SK-N-MC (cell line): ENCODE measurements around the gene KBTBD6.
"Not testable (repeated sequence)": the region's sequence is repeated elsewhere in the genome, so short reads cannot be mapped to it uniquely, and the experiment has no call there.

Experiments
- DNase-seq: peaks from one replicate; pipeline ENCODE4 v3.0.0-alpha.2; 2011; ENCODE audit warnings: low read depth, low spot score
- H3K27ac ChIP-seq: fragments of 200-600 bp; sonication (generic); 2 replicates; pipeline ENCODE4 v1.5.1; 2016; ENCODE audit warnings: mixed run types
- H3K36me3 ChIP-seq: fragments of 200-600 bp; sonication (generic); 2 replicates; pipeline ENCODE4 v1.6.1; 2017; ENCODE audit warnings: antibody characterized with exemption, low read length, mixed read lengths; ENCODE audit not compliant: insufficient read depth
- H3K4me3 ChIP-seq: fragments of 200-600 bp; sonication (generic); 2 replicates; pipeline ENCODE4 v1.5.1; 2016
- H3K9ac ChIP-seq: fragments of 200-600 bp; sonication (generic); 2 replicates; pipeline ENCODE4 v1.8.0; 2017; ENCODE audit warnings: mixed run types, mixed read lengths; ENCODE audit not compliant: insufficient read length
- H3K9me3 ChIP-seq: fragments of 200-600 bp; sonication (generic); 2 replicates; pipeline ENCODE4 v1.6.1; 2017; ENCODE audit warnings: low read depth, mild to moderate bottlenecking, antibody characterized with exemption, low read length, moderate library complexity, mixed read lengths
- EZH2 ChIP-seq: fragments of 200-600 bp; sonication (generic); IDR thresholded peaks from one replicate; pipeline ENCODE4 v1.6.1; 2017; ENCODE audit warnings: antibody characterized with exemption
- FOXP2 ChIP-seq: optimal IDR thresholded peaks from 2 replicates; pipeline ENCODE3; 2011; ENCODE audit warnings: mild to moderate bottlenecking, moderate library complexity; ENCODE audit not compliant: insufficient read depth; ENCODE audit errors: extremely low read length, control extremely low read depth
- POLR2AphosphoS5 ChIP-seq: IDR thresholded peaks from 2 replicates; pipeline ENCODE4 v1.6.1; 2012; ENCODE audit warnings: mild to moderate bottlenecking, low read depth, low read length, borderline replicate concordance

Gene KBTBD6

GRCh38 chr13:41111454-41111853 is 21.1 kb downstream of the KBTBD6 start:
- H3K9me3 ChIP-seq, result no peaks in the 10 kb centered on the region

GRCh38 chr13:41107584-41108014 is 25.0 kb downstream of the KBTBD6 start:
- H3K27ac ChIP-seq, result no peak overlapping the region
- H3K4me3 ChIP-seq, result no peak overlapping the region
- no peak for DNase-seq
- TF ChIP-seq EZH2, result no peak
- no peak for TF ChIP-seq POLR2AphosphoS5
- TF ChIP-seq FOXP2, result no peak
- no peaks in the 10 kb centered on the region for H3K36me3 ChIP-seq
- no peaks in the 10 kb centered on the region for H3K9me3 ChIP-seq
- no peak overlapping the region for H3K9ac ChIP-seq

More at GRCh38 chr13:41111454-41111853, 21.1 kb downstream of the KBTBD6 start:
- Histone ChIP-seq H3K4me3 (no peak overlapping the region), H3K27ac (no peak overlapping the region), H3K36me3 (no peaks in the 10 kb centered on the region), H3K9ac (no peak overlapping the region)
- no peak for TF ChIP-seq FOXP2
- TF ChIP-seq EZH2, result no peak
- no peak for TF ChIP-seq POLR2AphosphoS5
- DNase-seq, result no peak

GRCh38 chr13:41107104-41107571 is 25.5 kb downstream of the KBTBD6 start:
- no peak overlapping the region for H3K4me3 ChIP-seq
- TF ChIP-seq POLR2AphosphoS5 (no peak), FOXP2 (no peak), EZH2 (no peak)
- H3K9ac ChIP-seq, result no peak overlapping the region
- no peaks in the 10 kb centered on the region for H3K36me3 ChIP-seq
- no peak overlapping the region for H3K27ac ChIP-seq
- DNase-seq, result no peak
- H3K9me3 ChIP-seq, result no peaks in the 10 kb centered on the region

- Histone ChIP-seq H3K4me3 (no peak overlapping the region), H3K27ac (no peak overlapping the region), H3K9me3 (no peaks in the 10 kb centered on the region), H3K9ac (no peak overlapping the region), H3K36me3 (no peaks in the 10 kb centered on the region)
- TF ChIP-seq EZH2, result no peak
- TF ChIP-seq FOXP2, result no peak
- no peak for DNase-seq
These were observed 32.6 kb downstream of the KBTBD6 start for GRCh38 chr13:41099986-41100385.

- Histone ChIP-seq H3K27ac (no peak overlapping the region), H3K4me3 (no peak overlapping the region), H3K9me3 (no peaks in the 10 kb centered on the region), H3K36me3 (no peaks in the 10 kb centered on the region), H3K9ac (no peak overlapping the region)
- no peak for DNase-seq
- no peak for TF ChIP-seq FOXP2
- no peak for TF ChIP-seq POLR2AphosphoS5
- TF ChIP-seq EZH2, result no peak
These were observed 33.8 kb downstream of the KBTBD6 start for GRCh38 chr13:41098761-41099160.

- DNase-seq, H3K4me3 ChIP-seq, H3K27ac ChIP-seq, H3K36me3 ChIP-seq, H3K9ac ChIP-seq, H3K9me3 ChIP-seq: not testable (repeated sequence)
These were observed 36.9 kb downstream of the KBTBD6 start for GRCh38 chr13:41095681-41096080.

- TF ChIP-seq FOXP2 (no peak), EZH2 (no peak), POLR2AphosphoS5 (no peak)
- Histone ChIP-seq H3K27ac (no peak overlapping the region), H3K9ac (no peak overlapping the region), H3K9me3 (no peaks in the 10 kb centered on the region), H3K4me3 (no peak overlapping the region), H3K36me3 (peaks cover 12% of the 10 kb centered on the region; the same call in 1 of the 2 replicates)
- no peak for DNase-seq
These were observed 46.5 kb downstream of the KBTBD6 start for GRCh38 chr13:41085961-41086585.

GRCh38 chr13:41079725-41080124 is 52.9 kb downstream of the KBTBD6 start:
- TF ChIP-seq FOXP2 (no peak), EZH2 (no peak), POLR2AphosphoS5 (no peak)
- H3K9me3 ChIP-seq, result no peaks in the 10 kb centered on the region
- no peak for DNase-seq
- peaks cover 58% of the 10 kb centered on the region for H3K36me3 ChIP-seq
- H3K9ac ChIP-seq, result no peak overlapping the region
- H3K27ac ChIP-seq, result no peak overlapping the region
- no peak overlapping the region for H3K4me3 ChIP-seq
